GM19238 (cell line): Measurements from ENCODE around the gene TBC1D1.

Source experiments
- DNase-seq: peaks from one replicate; pipeline ENCODE4 v3.0.0; 2011; ENCODE audit warnings: low spot score; ENCODE audit not compliant: insufficient read length

The TBC1D1 gene

DNA sequence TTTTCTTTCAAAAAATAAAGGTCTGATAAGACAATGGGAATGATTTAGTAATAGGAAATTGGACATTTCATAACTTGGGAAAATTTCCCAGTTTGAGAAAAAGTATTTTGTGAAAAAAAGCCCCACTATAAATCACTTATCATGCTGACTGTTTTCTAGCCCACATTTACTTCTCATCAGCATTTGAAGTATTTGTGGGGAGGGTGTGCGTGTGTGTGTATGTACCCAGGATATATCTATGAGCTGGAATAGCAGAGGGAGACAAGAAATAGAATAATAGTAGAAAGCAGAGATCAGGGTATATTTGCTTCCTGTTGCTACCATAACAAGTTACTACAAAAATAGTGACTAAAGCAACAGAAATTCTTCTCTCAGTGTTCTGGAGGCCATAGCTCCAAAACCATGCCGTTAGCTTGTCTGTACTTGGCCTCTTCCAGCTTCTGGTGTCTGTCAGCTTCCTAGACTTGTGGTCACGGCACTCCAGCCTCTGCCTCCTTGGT, 209.1 kb downstream of the TBC1D1 start:
- DNase-seq: no peak

DNA sequence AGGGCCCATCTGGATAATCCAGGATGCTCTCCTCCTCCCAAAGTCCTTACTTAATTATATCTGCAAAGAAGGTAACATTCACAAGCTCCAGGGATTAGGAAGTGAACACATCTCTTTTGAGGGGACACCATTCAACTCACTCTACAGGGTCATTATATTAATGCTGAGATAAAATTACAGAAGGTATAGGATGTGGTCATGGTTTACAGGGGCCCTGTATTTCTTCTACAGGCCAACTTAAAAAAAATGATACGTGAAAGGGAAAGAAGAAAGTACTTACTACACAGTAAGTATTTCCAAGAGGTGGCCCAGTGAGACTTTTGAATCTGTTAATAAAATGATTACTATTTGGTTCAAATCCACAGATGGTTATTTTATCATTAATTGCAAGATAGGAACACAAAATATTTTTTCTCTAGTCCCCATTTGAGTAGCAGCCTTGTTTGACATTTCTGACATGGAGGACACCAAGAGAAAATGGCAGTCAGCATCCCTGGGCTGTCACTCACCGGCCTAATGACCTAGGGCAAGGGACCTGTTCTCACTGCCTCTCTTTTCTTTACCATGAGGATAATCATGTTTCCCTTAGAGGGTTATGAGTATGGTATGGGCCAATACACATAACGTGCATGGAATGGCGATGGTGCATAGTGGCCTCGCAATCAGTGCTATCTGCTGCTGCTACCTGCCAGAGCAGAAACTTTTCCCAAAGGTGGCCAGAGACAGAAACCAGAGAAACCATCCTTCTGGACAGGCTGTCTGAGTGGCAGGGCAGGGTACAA, 209.8 kb downstream of the TBC1D1 start:
- no peak for DNase-seq

DNA sequence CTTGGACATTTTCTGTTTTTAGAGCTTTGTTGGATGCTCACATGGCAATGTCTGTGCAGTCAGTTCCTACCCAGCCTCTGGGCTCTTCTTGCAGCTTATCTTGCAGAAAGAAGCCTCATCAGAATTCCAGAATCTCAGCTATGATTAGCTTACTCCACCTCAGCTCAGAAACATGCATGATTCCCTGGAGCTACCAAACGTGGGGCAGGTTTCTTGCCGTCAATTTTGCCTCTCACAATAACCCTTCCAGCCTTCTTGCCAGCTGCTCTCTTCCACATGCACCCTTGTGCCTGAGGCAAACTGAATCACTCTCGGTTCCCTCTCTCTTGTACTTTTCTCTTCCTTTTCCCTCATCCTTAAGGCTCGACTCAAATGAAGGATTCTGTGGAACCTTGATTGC, 210.7 kb downstream of the TBC1D1 start:
- no peak for DNase-seq

DNA sequence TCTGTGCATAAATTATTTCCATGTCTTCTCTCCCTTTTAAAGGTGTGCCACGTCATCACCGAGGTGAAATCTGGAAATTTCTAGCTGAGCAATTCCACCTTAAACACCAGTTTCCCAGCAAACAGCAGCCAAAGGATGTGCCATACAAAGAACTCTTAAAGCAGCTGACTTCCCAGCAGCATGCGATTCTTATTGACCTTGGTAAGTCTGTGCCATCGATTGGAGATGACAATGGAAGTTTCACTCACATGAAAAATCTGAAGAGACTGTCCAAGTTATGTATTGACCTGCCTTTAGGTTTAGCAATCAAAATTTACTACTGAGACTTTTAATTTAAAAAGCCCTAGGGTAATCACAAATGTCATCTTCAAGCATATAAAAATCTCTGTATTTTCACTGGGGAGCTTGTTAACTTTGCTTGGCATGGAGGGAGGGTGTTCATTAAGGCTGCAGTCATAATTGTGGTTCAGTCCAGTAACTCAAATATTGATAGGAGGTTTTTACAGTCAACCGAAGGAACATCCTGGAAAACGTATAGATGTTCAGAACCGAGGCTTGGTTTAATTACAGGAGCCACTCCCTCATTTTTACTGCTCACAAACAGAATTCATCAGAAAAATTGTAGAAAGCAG, 212.2 kb downstream of the TBC1D1 start:
- DNase-seq: no peak

DNA sequence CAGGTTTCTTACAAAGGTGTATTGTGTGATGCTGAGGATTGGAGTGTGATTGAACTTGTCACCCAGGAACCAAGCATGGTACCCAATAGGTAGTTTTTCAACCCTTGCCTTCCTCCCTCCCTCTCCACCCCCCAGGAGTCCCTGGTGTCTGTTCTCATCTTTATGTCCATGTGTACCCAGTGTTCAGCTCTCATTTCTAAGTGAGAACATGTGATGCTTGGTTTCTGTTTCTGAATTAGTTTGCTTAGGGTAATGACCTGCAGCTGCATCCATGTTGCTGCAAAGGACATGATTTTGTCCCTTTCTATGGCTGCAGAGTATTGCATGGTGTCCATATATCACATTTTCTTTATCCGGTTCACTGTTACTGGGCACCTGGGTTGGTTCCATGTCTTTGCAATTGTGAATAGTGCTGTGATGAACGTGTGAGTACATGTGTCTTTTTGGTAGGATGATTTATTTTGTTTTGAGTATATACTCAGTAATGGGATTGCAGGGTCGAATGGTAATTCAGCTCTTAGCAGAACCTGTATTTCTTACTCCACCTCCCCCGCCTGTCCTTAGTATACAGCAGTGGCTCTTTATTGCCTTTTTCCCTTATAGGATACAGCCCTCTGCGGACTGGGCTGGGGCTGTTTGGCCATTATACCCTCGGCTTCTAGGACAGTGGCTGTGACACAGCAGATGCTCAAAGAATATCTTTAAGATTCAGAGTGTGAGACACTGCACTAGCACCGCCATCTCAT, 214.8 kb downstream of the TBC1D1 start:
- no peak for DNase-seq

DNA sequence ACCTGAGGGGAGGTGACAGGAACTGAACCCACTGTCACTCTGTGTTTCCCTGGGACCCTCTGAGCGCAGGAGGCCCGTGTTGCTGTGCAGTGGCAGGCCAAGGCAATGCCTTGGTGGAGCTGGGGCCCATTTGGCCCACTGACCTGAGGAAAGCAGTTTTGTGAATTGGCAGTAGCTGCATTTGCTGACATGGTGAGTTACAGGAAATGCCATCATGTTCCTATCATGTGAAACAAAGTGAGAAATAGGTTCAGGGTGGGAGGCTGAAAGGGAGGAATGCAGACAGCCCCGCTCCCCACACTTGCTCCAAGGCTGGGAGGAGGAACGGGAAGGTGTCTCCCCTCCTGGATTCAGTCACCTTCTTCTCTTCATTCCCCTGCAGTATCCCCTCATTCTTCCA, 215.4 kb downstream of the TBC1D1 start:
- no peak for DNase-seq

DNA sequence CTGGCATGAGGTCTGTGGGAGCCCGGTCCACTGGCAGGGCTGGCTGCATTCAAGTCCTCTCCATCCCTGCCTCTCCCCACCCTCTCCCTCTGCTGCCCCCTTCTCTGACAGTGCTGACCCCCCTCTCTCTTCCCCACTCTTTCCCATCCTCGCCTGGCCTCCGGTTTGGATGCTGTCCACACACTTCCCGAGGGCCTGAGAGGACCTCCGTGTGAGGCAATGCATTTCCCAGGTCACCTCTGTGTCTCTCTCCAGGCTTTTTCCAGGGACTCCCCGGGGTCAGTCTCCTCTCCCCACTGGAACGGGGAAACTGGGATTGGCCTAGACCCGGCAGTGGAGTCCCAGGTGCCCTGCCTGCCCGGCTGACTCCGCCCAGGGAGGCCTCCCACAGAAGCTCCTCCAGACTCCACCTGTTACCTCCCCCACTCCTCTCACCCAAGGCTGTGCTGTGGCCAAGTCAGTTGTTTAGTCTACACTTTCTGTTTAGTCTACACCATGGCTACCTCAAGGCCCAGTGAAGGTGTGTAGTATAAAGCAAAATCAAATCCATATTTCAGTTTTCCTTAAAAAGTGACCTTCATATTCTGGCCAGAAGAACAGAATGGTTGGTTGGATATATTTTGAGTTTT, 216.1 kb downstream of the TBC1D1 start:
- no peak for DNase-seq

DNA sequence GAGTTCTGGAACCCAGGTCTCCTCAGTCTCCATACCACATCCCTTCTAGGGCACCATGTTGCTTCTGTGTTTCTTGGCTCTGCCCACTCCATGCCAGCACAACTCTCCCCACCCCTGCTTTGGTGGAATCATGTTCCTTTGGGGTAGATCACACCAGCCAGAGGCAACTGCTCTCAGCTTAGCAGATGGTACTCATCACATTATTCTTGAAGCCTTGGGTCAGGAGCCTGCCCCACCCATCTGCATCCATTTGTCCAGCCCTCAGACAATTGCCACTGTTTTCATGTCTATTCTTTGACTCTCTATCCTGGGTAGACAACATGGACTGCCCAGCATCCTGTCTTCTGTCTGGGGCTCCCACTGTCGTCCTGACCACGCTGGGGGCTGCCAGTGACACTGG, 216.9 kb downstream of the TBC1D1 start:
- DNase-seq: no peak

DNA sequence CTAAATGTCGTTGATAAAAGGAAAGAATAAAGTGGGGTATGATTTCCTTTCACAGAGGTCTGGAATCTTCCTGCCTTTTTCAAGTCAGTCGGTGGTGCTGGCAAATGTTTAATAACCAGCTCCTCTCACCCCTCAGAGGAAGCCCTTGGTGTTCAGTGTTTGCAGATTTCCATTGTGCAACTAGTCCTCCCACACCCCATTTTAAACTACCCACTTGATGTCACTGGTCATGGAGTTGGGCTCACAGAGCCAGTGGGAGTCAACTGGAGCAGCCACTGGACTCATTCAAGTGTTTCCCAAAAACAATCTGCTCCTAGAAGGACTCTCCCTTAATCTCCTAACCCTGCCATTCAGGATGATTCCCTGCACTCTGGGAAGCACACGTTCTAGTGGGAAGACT, 218.5 kb downstream of the TBC1D1 start:
- no peak for DNase-seq

DNA sequence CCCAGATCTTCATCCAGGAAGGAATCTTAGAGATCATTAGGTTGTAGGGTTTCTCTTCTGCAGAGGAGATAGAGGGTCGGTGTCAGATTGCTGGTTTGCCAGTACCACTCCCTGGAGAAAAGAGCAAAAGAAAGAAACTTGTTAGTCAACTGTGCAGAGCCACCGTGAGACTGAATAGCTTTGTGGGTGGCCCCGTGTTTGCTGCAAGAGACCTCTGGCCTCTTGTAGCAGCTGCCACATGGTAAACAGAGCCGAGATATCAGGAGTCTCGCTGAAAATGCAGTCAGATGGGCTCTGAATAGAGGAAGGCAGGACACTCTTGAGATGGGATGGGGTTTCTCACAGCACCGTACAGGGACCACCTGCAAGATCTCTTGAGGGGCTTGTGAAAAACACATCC, 219.0 kb downstream of the TBC1D1 start:
- no peak for DNase-seq

DNA sequence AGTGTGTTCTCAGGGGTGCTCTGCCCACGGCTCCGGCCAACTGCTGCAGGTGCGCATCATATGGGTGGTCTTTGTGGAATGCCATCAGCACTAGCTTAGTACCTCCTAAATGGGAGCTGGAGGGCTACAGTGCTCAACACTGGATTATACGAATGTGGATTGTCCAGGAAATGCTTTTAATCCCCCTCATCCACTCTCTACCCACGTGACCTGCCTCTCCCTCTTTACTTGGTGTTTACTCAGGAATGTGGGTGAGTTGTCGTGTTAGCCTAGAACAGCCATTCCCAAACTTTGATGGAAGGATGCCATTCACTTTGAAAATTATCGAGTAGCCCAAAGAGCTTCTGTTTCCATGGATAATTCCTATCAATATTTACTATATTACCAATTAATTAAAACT, 220.1 kb downstream of the TBC1D1 start:
- no peak for DNase-seq

DNA sequence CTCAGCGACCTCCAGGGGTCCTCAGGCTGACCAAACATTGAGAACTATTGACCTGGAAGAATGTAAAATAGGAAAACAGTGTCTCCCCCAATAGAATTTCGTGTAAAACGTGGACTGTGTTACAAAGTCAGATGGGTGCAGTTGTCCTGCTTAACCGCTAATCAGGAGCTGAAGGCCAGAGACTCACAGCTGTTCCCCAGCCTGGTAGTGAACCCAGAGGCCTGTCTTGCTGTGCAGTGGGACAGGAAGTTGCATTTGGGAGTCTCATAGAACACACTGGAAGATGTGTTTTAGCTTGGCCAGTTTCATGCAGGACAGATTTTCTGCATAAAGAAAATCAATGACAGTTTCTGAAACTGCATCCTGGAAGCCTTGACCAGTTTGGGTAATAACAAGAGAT, 220.8 kb downstream of the TBC1D1 start:
- no peak for DNase-seq

DNA sequence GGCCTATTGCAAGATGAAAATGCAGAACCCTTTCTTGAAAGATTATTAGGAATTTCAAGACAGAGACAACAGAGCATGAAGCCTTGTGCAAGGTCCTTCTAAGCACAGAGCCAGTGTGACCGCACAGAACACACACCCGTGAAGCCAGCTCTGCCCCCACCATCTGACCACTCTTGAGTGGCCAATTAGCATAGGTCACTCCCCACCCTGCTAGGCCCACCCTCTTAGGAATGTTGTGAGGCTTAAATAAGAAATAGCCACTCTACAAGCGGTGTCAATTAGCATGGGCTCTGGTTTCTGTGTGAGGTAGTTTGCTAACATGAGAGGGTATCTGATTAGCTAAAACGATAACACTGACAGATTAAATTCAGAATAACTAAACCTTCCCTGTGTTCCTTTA, 222.2 kb downstream of the TBC1D1 start:
- no peak for DNase-seq

DNA sequence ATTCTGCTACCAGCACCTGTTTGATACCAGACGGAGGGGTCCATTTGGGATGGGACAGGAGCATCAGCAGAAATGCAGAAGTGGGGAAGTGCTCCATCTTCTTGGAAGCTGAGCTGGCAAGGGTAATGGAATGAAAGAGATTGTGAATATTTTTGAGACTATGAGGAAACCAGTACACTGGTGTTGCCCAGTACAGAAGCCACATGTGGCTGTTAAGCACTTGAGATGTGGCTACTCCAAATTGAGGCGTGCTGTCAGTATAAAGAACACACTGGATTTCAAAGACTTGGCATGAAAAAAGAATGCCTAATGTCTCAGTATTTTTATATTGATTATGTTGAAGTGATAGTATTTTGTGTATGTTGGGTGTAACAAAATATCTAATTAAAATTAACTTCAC, 222.7 kb downstream of the TBC1D1 start:
- no peak for DNase-seq

DNA sequence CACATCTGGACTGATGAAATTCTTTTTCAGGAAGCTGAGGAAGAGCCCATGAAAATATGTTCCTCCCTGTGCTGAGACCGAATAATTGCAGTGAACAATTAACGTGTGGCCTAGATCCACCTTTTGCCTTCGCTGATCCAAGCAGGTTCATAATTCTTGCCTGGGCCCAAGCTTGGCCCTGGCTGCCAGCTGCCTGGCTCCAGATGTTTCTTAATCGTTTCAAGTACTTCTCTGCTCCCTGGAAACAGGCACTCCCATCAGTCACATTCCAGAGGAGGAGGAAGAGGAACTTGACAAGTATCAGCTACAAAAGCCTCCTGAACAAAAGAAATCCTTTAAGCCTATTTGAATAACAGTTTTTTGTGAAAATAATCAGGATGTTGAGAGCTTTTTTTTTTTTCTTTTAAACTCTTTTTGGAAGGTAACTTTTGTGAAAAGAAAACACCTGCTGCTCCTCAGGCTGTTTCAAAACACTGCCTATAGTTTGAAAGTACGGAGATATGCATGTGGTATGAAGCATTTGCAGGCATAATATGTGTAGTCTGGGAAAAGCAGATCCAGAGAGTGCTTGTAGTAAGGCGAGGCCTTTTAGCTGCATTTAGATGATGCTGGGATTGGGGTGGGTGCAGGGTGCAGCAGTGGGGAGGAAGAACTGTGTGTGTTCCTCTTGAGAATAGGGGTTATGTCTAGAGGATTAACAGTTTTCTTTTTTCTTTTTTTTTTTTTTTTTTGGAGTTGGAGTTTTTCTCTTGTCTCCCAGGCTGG, 223.7 kb downstream of the TBC1D1 start:
- DNase-seq: no peak

DNA sequence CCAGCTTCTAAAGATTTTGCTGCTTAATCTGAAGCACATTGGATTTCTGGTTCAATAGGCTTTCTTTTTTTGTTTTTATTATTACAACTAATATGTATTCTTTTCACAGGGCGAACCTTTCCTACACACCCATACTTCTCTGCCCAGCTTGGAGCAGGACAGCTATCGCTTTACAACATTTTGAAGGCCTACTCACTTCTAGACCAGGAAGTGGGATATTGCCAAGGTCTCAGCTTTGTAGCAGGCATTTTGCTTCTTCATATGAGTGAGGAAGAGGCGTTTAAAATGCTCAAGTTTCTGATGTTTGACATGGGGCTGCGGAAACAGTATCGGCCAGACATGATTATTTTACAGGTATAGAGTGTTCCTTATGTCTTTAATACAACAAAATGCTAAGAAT, 224.7 kb downstream of the TBC1D1 start:
- DNase-seq: no peak

DNA sequence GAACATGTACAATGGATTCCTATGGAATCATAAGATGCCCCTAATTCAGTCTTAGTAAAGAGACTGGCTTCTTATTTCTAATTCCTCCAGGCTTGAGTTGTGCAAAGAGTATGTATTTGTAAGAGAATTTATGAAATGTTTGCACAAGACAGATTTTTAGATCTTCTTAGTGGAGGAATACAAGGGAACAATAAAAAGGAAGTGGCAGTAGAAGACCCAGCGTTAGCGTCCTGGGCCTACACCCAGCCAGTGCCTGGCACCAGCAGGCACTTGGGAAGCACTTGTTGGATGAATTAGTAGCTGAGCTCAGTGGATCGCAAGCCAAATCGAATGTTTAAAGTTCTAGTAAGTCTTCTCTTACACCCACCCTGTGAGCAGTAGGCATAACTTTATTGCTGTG, 226.7 kb downstream of the TBC1D1 start:
- no peak for DNase-seq

DNA sequence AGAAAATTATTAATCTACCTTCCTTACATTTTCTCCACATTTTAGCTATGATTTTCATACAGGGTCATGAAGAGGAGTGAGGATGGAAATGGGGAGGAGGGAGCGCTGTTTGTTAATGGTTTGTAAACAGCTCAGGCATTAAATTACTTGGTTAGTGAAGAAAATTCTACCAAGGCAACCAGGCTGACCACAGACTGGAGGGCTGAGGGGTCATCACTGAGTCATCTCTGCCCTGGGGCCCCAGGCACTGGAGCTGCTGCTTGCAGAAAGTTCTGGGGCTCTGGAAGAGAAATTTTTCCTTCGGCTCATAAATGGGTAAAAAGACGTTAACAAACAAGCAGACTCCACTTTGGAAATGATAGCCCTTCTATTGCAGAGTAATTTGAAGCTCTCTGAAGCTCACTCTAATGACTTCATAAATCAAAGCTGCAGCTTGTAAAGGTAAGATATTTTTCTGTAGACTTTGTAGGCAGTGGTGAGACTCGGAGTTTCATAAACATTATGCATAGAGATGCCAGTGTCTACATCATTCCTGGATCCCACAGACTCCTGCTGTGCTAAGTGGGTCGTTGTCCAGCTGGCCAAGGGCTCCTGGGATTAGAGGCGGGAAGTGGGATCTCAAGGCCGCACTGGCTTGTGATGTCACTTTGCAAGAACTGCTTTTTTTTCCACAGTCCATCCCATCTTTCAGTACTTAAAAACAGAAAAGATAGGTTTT, 228.9 kb downstream of the TBC1D1 start:
- DNase-seq: no peak

DNA sequence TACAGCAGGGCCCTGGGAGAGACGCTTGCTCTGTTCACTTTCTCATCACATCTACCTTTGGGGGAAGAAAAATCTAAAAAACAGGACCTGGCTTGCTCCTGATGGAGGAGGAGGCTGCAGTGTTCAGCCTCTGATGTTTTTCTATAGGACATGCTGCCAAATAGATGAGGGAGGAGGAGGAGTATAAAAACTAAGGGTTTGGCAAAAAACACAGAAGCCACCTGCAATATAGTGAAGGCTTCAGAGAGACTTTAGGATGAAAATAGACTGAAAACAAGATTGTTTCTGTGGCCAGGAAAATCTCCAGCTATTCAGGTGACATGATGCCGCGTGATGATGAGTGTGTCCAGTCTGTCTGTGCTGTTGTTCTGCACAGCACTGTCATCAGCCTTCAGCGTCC, 229.9 kb downstream of the TBC1D1 start:
- no peak for DNase-seq

DNA sequence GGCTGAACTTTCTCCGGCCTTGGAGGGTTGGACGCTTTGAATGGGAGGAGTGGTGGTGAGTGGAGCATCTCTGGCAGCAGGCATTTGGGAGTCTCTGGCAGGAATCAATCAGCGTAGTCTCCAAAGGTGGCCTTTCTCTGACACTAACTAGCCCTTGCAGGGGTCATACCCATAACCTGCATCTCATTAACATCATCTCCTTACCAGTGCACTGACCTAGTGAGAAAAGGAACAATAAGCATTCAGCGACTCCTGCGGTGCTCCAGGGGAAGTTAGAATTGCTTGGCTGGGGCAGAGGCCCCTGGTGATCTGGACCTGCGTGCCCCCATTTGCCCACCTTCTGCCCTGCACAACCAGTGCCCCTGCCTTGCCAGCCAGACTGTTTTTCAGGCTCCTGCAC, 231.2 kb downstream of the TBC1D1 start:
- no peak for DNase-seq

DNA sequence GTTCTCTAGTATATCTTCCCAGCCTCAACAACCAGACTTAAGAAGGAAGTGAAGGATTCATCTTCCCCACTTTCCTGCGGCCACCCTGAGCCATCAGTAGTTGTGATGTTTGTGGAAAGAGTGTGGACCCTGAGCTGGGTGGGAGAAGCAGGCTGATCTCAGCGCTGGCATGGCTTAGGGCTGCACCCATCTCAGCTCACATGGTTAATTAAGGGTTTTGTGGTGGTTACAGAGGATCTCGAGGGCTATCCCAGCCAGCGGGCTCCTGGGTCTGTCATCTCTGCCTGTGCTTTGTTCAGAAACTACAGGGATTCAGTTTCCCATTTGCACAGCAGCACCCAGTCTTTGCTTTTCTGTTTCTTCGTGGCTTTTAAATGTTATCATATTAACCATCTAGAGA, 232.7 kb downstream of the TBC1D1 start:
- no peak for DNase-seq
